Caco-2 (cell line): Measurements from ENCODE around the gene CCDC201. TPM values are rescaled to one million over a fixed set of nuclear protein-coding genes. Genes with fewer than 3 reads are reported as not detected.

Experiments
- BruUV-seq: library from RNA; stranded (reverse); fragments of 400-500 nt; replicated peaks from 2 replicates; lab custom pipeline; 2021; lab: Mats Ljungman, UMichigan
- CTCF ChIA-PET: fragments of 300-600 bp; sonication (Branson Sonifier 250); formaldehyde crosslinking; loops from one replicate; lab custom pipeline; 2022; ENCODE audit warnings: antibody characterized with exemption; lab: Charles Lee
- POLR2A ChIA-PET: fragments of 300-600 bp; sonication (Branson Sonifier 250); formaldehyde crosslinking; loops from one replicate; lab custom pipeline; 2022; ENCODE audit warnings: antibody characterized with exemption; lab: Charles Lee
- DNase-seq, 2 experiments: peaks; one replicate each; pipeline versions ENCODE4 v3.0.0 to v3.0.0-alpha.2; 2020 to 2022
- H3K27me3 ChIP-seq: replicated peaks from 2 replicates; pipeline ENCODE4 v1.6.0; 2011; ENCODE audit warnings: low read length; ENCODE audit not compliant: control insufficient read depth, insufficient read depth
- H3K36me3 ChIP-seq: 2 replicates; pipeline ENCODE4 v1.5.1; 2011; ENCODE audit warnings: low read length; ENCODE audit not compliant: control insufficient read depth, insufficient read depth
- H3K4me1 ChIP-seq: fragments of 250-450 bp; sonication (Bioruptor Pico); 2 replicates; pipeline ENCODE4 v1.5.1; 2020; ENCODE audit warnings: mild to moderate bottlenecking
- H3K4me3 ChIP-seq: 2 replicates; pipeline ENCODE4 v1.5.1; 2011; ENCODE audit warnings: low read depth, mild to moderate bottlenecking, control low read depth, low read length
- H3K9me3 ChIP-seq: fragments of 250-450 bp; sonication (Bioruptor Pico); 2 replicates; pipeline ENCODE4 v1.5.1; 2020; ENCODE audit warnings: mild to moderate bottlenecking, moderate library complexity
- H3K27ac Mint-ChIP-seq: one replicate; pipeline ENCODE4 v1.8.0; 2022; ENCODE audit warnings: mixed read lengths; ENCODE audit not compliant: unreplicated experiment
- H3K27me3 Mint-ChIP-seq: one replicate; pipeline ENCODE4 v1.8.0; 2022; ENCODE audit warnings: mixed read lengths; ENCODE audit not compliant: insufficient read depth, unreplicated experiment
- H3K36me3 Mint-ChIP-seq: one replicate; pipeline ENCODE4 v1.8.0; 2022; ENCODE audit warnings: mild to moderate bottlenecking, mixed read lengths; ENCODE audit not compliant: insufficient read depth, unreplicated experiment
- H3K4me1 Mint-ChIP-seq: one replicate; pipeline ENCODE4 v1.8.0; 2022; ENCODE audit warnings: low read depth, mixed read lengths; ENCODE audit not compliant: unreplicated experiment
- H3K4me3 Mint-ChIP-seq: one replicate; pipeline ENCODE4 v1.8.0; 2022; ENCODE audit warnings: mild to moderate bottlenecking, moderate library complexity, mixed read lengths; ENCODE audit not compliant: unreplicated experiment
- H3K9me3 Mint-ChIP-seq: one replicate; pipeline ENCODE4 v1.8.0; 2022; ENCODE audit warnings: mixed read lengths; ENCODE audit not compliant: unreplicated experiment
- CTCF ChIP-seq, 2 experiments: fragments of 200-600 bp in 1 of 2; IDR thresholded peaks; 1 replicate in 1 of 2; 2 replicates in 1 of 2; pipeline versions ENCODE4 v1.5.1 to v1.8.0; 2011 to 2022; ENCODE audit warnings: antibody characterized with exemption in 1 of 2, control low read depth in 1 of 2, inconsistent platforms in 1 of 2, low read depth in 1 of 2, low read length in 1 of 2, mild to moderate bottlenecking in 1 of 2, moderate library complexity in 1 of 2; ENCODE audit not compliant: insufficient read depth in 1 of 2, severe bottlenecking in 1 of 2, unreplicated experiment in 1 of 2
- intact Hi-C: fragments of 100-400 bp; cut with micrococcal nuclease; formaldehyde crosslinking; loops from one replicate; pipeline ENCODE4 v1.10.0; 2022; ENCODE audit not compliant: unreplicated experiment
- total RNA-seq: library from RNA; stranded (reverse); gene quantifications from 2 replicates; pipeline ENCODE4 v1.2.3, GENCODE V29; 2022

CCDC201 gene
- total RNA-seq, 1 experiment from 2014 or later, result not detected

GRCh38 chr7:45893374-45893995 lies 20.6 kb upstream of the CCDC201 start:
- no peaks in the 10 kb centered on the region for H3K27me3 ChIP-seq
- no peak overlapping the region for H3K27ac Mint-ChIP-seq
- H3K27me3 Mint-ChIP-seq, result peaks cover 24% of the 10 kb centered on the region
- H3K36me3 ChIP-seq, result no peaks in the 10 kb centered on the region
- CTCF ChIA-PET, result no interaction called here
- no peak overlapping the region for H3K4me3 Mint-ChIP-seq
- no peaks in the 10 kb centered on the region for H3K9me3 Mint-ChIP-seq
- H3K9me3 ChIP-seq, result no peaks in the 10 kb centered on the region
- POLR2A ChIA-PET, result no interaction called here
- BruUV-seq, result no TSS peak
- no peaks in the 10 kb centered on the region for H3K36me3 Mint-ChIP-seq
- no peaks in the 10 kb centered on the region for H3K4me1 Mint-ChIP-seq
- no peaks in the 10 kb centered on the region for H3K4me1 ChIP-seq
- no peak overlapping the region for H3K4me3 ChIP-seq
- intact Hi-C loops, result no loop called here
- TF ChIP-seq CTCF (IDR thresholded peaks at IDR 0.05; ENCODE audit: insufficient read depth in 1 of 2, low read depth in 1 of 2, low read length in 1 of 2, severe bottlenecking in 1 of 2, unreplicated experiment in 1 of 2), result no peak
- DNase-seq, result no peak

- no peaks in the 10 kb centered on the region for H3K36me3 ChIP-seq
- CTCF ChIA-PET, result no interaction called here
- intact Hi-C loops, result no loop called here
- Mint-ChIP-seq H3K4me1 (no peaks in the 10 kb centered on the region), H3K27ac (no peak overlapping the region), H3K36me3 (no peaks in the 10 kb centered on the region), H3K27me3 (peaks cover 26% of the 10 kb centered on the region), H3K9me3 (no peaks in the 10 kb centered on the region), H3K4me3 (no peak overlapping the region)
- POLR2A ChIA-PET, result no interaction called here
- no peaks in the 10 kb centered on the region for H3K27me3 ChIP-seq
- no peak for DNase-seq
- H3K9me3 ChIP-seq, result no peaks in the 10 kb centered on the region
- no peak overlapping the region for H3K4me3 ChIP-seq
- H3K4me1 ChIP-seq, result no peaks in the 10 kb centered on the region
- no TSS peak for BruUV-seq
- TF ChIP-seq CTCF (IDR thresholded peaks at IDR 0.05; ENCODE audit: insufficient read depth in 1 of 2, low read depth in 1 of 2, low read length in 1 of 2, severe bottlenecking in 1 of 2, unreplicated experiment in 1 of 2), result no peak
These were observed 19.6 kb upstream of the CCDC201 start for GRCh38 chr7:45892407-45893035.

- Histone ChIP-seq H3K27me3 (no peaks in the 10 kb centered on the region), H3K36me3 (no peaks in the 10 kb centered on the region), H3K4me3 (no peak overlapping the region), H3K9me3 (no peaks in the 10 kb centered on the region), H3K4me1 (no peaks in the 10 kb centered on the region)
- Mint-ChIP-seq H3K27me3 (peaks cover 29% of the 10 kb centered on the region), H3K9me3 (no peaks in the 10 kb centered on the region), H3K4me1 (no peaks in the 10 kb centered on the region), H3K27ac (no peak overlapping the region), H3K36me3 (no peaks in the 10 kb centered on the region), H3K4me3 (no peak overlapping the region)
- no peak for TF ChIP-seq CTCF (IDR thresholded peaks at IDR 0.05; ENCODE audit: insufficient read depth in 1 of 2, low read depth in 1 of 2, low read length in 1 of 2, severe bottlenecking in 1 of 2, unreplicated experiment in 1 of 2)
- no TSS peak for BruUV-seq
- DNase-seq, result no peak
- POLR2A ChIA-PET, result no interaction called here
- CTCF ChIA-PET, result no interaction called here
- intact Hi-C loops, result loop anchor here (1.0 to 2.0 kb wide), 2 partner anchors 461 to 1289 kb away; no protein-coding TSS in a partner anchor
These were observed 18.9 kb upstream of the CCDC201 start for GRCh38 chr7:45891462-45892402.
